HTERT RPE-1 (cell line): Measurements from ENCODE around the gene DEGS1.

Experiments used
- in situ Hi-C: fragments of 300-500 bp; cut with MboI; formaldehyde crosslinking; loops from 4 replicates; pipeline ENCODE4 v1.14.3; 2020; ENCODE audit warnings: low sequenced_read_pairs

The DEGS1 gene

DNA sequence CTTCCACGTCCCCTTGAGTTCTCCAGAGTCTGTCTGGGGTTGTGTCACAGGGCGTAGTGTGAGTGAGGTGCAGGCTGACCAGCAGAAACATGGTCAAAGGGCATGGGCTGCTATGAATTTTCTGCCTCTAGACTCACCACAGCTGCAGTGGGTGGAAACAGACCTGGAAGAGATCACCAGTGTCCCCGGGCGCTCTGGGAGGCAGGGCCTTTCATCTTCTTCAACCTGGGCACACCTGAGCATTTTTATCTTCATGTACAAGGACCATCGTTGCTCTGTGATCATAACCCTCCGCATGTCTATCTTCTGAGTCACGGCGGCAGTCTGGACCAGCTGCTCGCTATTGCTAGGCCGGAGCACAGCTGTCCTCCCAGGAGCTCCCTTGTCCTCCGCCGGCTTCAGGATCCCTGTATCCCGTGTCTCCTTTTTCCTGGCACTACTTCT, 29.6 kb downstream of the DEGS1 start:
- in situ Hi-C loops, result no loop called here

DNA sequence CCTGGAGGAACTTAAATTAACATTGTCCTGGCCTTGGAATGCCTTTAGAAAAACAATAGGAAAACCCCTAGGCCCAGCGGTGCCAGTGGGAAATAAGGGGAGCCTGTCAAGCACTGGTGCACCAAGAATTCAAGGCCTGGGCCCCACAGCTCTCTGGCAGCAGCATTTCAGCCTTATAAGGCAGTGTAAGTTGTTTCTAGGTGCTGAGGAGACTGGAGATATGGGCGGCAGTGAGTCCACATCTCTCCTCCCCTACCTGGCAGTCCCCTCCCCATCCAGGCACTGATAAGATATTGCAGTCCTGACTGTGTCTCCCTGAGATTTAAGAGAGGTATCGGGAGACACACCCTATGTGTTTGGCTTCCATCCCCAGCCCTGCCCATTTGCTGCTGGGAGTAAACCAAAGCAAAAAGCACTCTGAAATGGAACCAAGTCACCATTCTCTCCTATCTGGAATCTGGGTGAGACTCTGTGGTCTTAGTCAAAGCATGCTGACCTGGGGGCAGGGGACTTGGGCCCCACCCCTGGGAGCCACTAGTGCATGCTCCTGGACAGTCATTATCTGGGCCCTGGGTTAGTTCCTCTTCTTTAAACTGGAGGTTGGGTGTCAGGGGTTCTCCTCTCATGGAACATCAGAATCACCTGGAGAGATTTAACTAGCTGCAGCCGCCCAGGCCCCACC, 30.5 kb downstream of the DEGS1 start:
- in situ Hi-C loops, result no loop called here

DNA sequence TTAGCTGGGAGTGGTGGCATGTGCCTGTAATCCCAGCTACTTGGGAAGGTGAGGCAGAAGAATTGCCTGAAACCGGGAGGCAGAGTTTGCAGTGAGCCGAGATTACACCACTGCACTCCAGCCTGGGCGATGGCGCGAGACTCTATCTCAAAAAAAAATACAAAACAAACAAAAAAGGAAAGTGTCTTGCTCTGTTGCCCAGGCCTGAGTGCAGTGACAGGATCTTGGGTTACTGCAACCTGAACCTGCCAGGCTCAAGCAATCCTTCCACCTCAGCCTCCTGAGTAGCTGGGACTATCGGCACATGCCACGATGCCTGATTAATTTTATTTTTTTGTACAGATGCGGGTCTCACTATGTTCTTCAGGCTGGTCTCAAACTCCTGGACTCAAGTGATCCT, 33.3 kb downstream of the DEGS1 start:
- in situ Hi-C loops, result no loop called here

DNA sequence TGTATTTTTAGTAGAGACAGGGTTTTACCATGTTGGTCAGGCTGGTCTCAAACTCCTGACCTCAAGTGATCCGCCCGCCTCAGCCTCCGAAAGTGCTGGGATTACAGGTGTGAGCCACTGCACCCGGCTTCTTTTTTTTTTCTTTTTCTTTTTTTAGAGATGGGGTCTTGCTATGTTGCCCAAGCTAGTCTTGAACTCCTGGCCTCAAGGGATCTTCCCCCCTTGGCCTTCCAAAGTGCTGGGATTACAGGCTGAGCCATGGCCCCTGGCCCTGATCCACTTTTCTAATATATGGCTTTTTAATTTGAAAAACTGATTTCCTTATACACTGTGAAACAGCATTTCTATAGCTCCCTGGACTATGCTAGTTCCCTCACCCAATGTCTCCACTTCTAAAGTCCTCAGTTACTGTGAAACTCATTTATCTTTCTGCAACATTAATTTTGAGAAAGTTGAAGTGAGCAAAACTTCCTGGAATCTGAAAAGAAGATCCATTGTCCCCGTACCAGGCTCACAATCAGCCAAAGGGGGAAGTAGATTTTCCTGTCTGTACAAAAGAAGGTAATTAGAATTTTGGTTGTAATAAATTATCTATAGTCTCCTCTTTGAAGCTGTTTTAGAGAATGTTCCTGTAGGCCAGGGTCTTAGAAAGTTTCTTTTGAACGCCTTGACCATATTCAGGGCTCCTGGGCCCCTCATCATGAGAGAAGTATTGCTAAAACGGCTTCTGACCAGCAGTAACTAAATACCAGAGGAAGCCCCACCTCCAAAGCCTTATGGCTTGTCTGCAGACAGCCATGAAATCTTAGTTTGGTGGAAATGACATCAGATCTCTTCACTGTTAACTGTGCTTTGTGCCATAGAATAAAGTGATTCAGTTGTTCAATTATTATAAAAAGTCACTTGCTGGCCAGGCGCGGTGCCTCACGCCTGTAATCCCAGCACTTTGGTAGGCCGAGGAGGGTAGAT, 34.9 kb downstream of the DEGS1 start:
- in situ Hi-C loops, result no loop called here

DNA sequence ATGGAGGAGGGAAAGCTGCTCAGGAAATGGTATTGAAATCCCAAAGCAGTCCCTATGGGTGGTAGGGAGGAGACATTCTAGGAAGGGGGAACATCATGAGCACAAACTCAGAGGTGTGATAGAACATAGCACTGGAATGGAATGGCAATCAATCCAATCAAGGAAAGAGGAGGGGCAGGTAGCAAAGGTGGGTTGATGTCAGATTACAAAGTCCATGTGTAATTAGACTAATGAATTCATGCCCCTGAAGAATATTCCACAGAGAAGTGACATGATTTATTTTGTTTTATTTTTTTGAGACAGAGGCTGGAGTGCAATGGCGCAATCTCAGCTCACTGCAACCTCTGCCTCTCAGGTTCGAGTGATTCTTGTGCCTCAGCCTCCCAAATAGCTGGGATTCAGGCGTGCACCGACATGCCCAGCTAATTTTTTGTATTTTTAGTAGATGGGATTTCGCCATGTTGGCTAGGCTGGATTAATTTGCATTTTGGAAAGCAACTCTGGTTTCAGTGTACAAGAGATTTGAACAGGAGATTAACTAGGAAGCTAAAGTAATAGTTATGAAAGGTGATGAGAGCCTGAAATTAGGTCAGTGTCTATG, 36.1 kb downstream of the DEGS1 start:
- in situ Hi-C loops, result no loop called here

DNA sequence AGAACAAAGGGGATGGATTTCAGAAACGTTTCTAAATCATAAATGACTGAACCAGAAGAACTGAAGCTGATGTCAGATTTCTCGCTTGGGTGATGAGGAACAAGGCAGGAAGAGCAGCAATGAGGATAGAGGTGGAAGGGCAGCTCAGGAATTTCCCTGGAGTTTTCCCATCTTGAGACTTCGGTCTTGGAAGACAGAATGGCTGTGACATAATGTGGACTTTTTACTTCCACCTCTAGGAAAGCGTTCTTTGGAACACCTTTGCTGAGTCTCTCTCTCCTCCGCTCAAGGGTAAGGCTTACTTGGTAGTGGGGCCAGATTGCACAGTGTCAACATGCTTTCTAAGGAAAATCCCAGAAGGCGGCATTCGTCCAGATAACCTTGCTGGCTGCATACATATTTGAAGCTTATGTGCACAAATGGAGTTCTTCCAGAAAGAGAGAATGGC, 36.6 kb downstream of the DEGS1 start:
- in situ Hi-C loops, result no loop called here

DNA sequence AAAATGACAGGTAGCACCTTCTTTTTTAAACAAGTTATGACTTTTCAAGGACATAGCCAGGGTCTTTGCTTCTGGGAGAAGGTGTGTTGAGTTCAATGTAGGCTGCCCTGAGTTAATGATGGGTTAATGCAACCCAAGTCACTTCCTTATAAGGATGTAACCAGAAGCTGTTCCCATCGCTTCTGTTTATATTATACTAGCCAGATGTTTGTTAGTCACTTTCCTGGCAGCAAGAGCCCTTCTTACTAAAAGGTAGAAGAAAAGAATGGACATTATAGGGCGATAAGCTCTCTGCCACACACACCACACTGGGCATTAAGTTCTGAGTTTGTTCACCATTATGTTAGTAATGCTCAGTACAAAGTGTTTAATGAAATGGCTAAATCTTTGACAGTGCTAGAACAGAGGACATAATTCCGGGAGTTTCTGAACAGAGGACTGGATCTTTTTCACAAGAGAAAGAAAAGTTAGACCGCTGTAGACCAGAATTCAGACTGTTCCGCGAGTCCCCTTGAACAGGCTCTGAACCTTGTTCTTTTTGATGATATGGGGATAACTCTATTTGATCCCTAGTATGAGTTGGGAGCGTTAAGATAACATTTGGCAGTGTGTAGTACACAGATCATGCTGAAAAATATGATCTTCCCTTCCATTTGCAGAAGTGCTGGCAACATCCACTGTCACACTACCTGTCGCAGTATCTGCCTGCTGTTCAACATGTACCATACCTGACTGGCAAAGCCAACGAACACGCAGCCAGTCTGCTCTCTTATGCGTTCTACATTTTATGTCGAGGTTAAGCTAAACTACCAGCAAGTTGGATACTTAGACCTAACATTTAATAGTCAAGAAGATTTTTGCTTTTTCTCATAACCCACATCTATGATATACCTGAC, 41.0 kb downstream of the DEGS1 start:
- in situ Hi-C loops, result no loop called here

DNA sequence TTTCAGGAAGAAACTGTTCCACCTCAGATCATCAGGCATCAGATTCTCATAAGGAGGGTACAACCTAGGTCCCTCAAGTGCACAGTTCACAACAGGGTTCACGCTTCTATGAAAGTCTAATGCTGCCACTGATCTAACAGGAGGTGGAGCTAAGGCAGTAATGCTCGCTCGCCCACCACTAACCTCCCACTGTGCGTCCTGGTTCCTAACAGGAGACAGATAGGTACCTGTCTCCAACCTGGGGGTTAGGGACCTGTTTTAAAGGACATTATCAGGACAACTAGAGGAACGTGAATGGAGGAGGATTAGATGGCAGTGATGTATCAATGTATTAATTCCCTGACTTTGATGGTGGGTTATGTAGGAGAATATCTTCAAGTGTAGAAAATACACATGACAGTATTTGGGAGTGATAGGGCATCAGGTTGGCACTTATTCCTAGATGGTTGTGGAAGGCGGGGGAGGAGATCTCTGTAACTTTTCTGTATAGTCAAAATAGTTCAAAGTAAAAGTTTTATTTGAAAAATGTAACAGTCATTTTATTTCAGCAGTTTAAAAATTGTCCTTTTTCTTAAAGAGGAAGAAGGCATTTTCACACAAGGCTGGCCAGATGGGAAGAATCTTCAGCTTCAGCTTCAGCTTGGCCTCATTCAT, 43.9 kb downstream of the DEGS1 start:
- in situ Hi-C loops, result no loop called here

DNA sequence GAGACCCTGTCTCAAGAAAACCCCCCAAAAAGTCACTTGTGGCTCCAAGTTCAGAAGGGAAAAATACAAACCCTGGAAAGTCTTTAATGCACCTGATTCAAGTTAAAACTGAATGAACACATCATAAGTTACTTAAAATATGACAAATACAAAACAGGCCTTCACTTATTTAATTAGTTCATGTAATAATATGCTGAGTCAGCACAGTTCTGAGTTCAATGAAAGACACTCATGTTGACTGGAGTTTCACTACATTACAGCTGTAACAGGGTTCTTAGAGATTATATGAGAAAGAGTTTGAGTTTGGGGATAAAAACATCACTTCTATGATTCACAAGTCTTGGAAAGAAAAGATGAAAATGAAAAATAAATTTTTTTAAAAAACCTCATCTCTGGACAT, 51.0 kb downstream of the DEGS1 start:
- in situ Hi-C loops, result no loop called here

DNA sequence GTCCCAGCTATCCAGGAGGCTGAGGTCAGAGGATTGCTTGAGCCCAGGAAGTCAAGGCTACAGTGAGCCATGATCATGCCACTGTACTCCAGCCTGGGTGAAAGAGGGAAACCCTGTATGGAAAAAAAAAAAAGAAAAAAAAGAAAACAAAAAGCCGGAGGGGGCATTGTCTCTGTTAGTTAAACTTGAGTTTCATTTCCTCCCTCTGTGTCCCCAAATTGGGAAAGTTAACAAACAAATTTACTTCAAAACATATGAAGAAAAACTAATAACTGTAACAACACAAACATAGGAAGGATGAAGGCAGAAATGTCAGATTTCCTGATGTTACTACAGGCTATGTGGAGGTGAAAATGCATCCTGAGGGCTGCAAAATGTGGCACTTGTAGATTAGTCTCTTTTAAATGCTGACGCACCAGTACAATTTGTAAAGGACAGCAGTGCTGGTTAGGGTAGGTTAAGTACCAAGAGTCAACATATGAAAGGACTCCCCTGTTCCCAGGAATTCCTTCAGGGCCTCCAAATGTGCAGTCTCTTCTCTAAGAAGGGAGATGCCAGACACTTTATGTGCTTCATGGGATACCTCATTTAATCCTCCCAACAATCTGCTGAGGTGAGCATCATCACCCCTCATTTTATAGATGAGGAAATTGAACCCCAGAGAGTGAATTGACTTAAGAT, 52.9 kb downstream of the DEGS1 start:
- in situ Hi-C loops, result no loop called here

DNA sequence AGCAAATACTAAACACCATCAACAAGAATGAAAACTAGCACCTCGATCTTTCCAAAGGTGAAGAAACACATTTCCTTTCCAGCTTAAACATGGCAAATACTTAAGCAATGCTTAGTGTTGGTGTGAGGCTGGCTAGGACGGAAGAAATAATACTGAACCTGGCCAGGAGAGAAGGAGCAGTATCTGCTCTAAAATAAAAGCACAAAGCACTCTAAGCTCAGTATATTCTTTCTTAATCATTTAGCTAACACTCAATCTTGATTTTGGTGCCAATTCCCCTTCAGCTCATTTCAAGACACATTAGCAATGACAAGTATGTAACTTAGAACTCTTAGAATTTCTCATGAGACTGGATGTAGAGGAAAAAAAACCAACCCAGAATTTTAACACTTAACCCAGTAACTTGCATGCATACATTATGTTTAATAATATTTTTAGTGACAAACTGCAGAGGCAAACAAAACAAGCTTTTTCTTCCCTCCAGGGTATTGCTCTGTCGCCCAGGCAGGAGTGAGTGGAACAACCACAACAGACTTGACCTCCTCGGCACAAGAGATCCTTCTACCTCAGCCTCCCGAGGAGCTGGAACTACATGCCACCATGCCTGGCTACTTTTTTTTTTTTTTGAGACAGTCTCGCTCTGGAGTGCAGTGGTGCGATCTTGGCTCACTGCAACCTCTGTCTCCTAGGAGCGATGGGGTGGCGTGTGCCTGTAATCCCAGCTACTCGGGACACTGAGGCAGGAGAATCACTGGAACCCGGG, 54.3 kb downstream of the DEGS1 start:
- in situ Hi-C loops, result no loop called here

DNA sequence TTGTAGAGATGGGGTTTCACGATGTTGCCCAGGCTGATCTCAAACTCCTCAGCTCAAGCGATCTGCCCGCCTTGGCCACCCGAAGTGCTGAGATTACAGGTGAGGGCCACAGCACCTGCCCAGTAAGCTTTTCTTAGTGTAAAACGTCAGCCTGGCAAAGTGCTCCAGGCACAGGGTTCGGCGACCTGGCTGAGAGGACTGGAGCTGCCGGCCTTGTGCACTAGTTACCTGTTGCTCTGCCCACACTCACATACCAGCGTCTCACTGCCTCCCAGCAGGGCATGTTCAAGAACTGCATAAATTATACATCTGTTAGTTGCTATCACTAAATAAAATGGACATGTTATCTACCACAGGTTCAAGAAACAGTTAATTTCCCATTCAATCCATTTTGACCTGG, 55.2 kb downstream of the DEGS1 start:
- in situ Hi-C loops, result no loop called here

DNA sequence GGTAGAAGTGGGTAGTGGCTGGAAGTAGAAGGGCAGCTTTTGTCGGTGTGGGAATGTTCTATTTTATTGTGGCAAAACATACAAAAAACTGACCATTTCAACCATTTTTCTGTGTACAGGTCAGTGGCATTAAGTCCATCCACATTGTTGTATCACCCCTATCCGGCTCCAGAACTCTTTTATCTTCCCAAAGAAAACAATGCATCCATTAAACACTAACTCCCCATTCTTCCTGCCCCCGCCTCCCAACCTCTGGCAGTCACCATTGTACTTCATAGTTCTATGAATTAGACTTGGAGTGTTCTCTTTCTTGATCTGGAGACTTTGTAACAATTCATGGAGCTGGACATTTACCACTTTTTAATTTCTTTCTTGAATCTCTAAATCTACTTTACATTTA, 55.7 kb downstream of the DEGS1 start:
- in situ Hi-C loops, result no loop called here
